ENCODE measurements around the gene MAN1C1. TPM values are rescaled to one million over a fixed set of nuclear protein-coding genes. Genes with fewer than 3 reads are reported as not detected.

MAN1C1 gene
- total and polyA plus RNA-seq, 4 donors = 2.8 to 32.2 (median 14.5) TPM

DNA sequence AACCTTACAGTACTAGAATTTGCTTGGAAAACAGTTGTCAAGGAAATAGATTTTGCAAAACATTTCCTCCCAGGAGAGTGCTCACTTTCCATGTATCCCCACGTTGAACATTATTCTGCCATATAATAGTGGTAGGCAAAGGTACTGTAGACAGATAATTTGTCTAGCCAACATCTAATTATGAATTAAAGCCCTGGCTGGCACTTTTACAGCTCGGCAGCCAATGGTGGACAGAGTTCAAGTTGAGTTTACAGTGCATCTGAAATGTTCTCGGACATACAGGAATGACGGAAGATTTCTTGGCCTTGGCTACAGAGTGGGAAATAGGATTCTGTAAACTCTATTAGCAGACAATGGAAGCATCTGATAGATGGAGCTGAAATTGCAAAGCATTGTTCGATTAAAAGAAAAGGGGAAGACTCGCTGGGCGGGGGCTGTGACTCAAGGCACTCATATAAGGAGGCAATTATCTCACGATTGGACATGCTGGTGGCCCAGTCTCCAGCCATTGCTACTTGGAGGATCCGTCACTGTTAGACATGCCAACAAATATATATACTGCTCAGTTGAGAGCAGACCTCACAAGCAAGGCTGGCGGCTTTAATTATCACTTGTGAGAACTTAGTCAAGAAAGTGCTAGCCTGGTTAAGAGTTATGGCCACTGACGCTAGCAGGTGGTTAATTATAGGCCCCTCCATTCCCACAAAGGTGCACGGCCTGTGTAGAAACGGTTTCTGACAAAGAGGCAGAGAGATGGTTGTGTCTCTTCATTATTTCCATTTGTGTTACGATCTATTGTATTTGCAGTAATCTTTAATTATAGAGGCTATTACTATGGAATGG, 48.0 kb downstream of the MAN1C1 start:
- Histone ChIP-seq H3K27ac (ENCODE audit: low read depth in 1 of 2, low read length in 2 of 2) (no peak overlapping the region), H3K4me1 (ENCODE audit: control insufficient read depth in 1 of 2, insufficient read depth in 2 of 2, low read length in 2 of 2) (peaks cover 0 to 4% of the 10 kb centered on the region in 2 donors), H3K27me3 (ENCODE audit: control insufficient read depth in 1 of 2, insufficient read depth in 2 of 2, low read length in 1 of 2) (no peaks in the 10 kb centered on the region), H3K36me3 (ENCODE audit: control insufficient read depth in 1 of 2, insufficient read depth in 2 of 2, low read length in 1 of 2) (no peaks in the 10 kb centered on the region), H3K9me3 (ENCODE audit: control insufficient read depth, low read length) (no peaks in the 10 kb centered on the region), H3K4me3 (ENCODE audit: low read length in 2 of 2) (no peak overlapping the region)
- no peak for ATAC-seq (ENCODE audit: low FRiP score)
- WGBS, 2 donors = 95 to 96% methylated on average over 14 of the region's 14 CpGs
- intact Hi-C loops (cut with DNase I) = no loop called here
- DNase-seq = no peak

GRCh38 chr1:25666460-25666859, 49.9 kb downstream of the MAN1C1 start:
- Histone ChIP-seq H3K4me3 (ENCODE audit: low read length in 2 of 2) (no peak overlapping the region), H3K27ac (ENCODE audit: low read depth in 1 of 2, low read length in 2 of 2) (no peak overlapping the region), H3K9me3 (ENCODE audit: control insufficient read depth, low read length) (no peaks in the 10 kb centered on the region), H3K4me1 (ENCODE audit: control insufficient read depth in 1 of 2, insufficient read depth in 2 of 2, low read length in 2 of 2) (peaks cover 0 to 4% of the 10 kb centered on the region in 2 donors), H3K36me3 (ENCODE audit: control insufficient read depth in 1 of 2, insufficient read depth in 2 of 2, low read length in 1 of 2) (no peaks in the 10 kb centered on the region), H3K27me3 (ENCODE audit: control insufficient read depth in 1 of 2, insufficient read depth in 2 of 2, low read length in 1 of 2) (no peaks in the 10 kb centered on the region)
- intact Hi-C loops (cut with DNase I) = no loop called here
- ATAC-seq (ENCODE audit: low FRiP score) (no peak), DNase-seq (peak in 1 of 2 donors; percentile 21)
- WGBS, 2 donors = 95% methylated on average over 5 of the region's 5 CpGs

GRCh38 chr1:25668931-25669573, 52.5 kb downstream of the MAN1C1 start:
- no peak overlapping the region for H3K27ac ChIP-seq (ENCODE audit: low read depth in 1 of 2, low read length in 2 of 2)
- ATAC-seq (ENCODE audit: low FRiP score) = no peak
- intact Hi-C loops (cut with DNase I) = no loop called here

GRCh38 chr1:25669781-25670567, 53.4 kb downstream of the MAN1C1 start:
- DNase-seq (peak in 1 of 2 donors; percentile 11), ATAC-seq (ENCODE audit: low FRiP score) (no peak)
- WGBS, 2 donors = 87 to 96% methylated on average over 4 of the region's 4 CpGs
- Histone ChIP-seq H3K9me3 (ENCODE audit: control insufficient read depth, low read length) (no peaks in the 10 kb centered on the region), H3K4me3 (ENCODE audit: low read length in 2 of 2) (no peak overlapping the region), H3K27ac (ENCODE audit: low read depth in 1 of 2, low read length in 2 of 2) (no peak overlapping the region), H3K27me3 (ENCODE audit: control insufficient read depth in 1 of 2, insufficient read depth in 2 of 2, low read length in 1 of 2) (no peaks in the 10 kb centered on the region), H3K36me3 (ENCODE audit: control insufficient read depth in 1 of 2, insufficient read depth in 2 of 2, low read length in 1 of 2) (no peaks in the 10 kb centered on the region), H3K4me1 (ENCODE audit: control insufficient read depth in 1 of 2, insufficient read depth in 2 of 2, low read length in 2 of 2) (peaks cover 0 to 4% of the 10 kb centered on the region in 2 donors)
- intact Hi-C loops (cut with DNase I) = no loop called here

More at GRCh38 chr1:25668931-25669573, 52.5 kb downstream of the MAN1C1 start:
- no peaks in the 10 kb centered on the region for H3K27me3 ChIP-seq (ENCODE audit: control insufficient read depth in 1 of 2, insufficient read depth in 2 of 2, low read length in 1 of 2)
- 96 to 97% methylated on average over 9 of the region's 9 CpGs for WGBS, 2 donors
- peaks cover 0 to 4% of the 10 kb centered on the region in 2 donors for H3K4me1 ChIP-seq (ENCODE audit: control insufficient read depth in 1 of 2, insufficient read depth in 2 of 2, low read length in 2 of 2)
- no peaks in the 10 kb centered on the region for H3K36me3 ChIP-seq (ENCODE audit: control insufficient read depth in 1 of 2, insufficient read depth in 2 of 2, low read length in 1 of 2)
- H3K4me3 ChIP-seq (ENCODE audit: low read length in 2 of 2) = no peak overlapping the region
- DNase-seq = no peak
- no peaks in the 10 kb centered on the region for H3K9me3 ChIP-seq (ENCODE audit: control insufficient read depth, low read length)

GRCh38 chr1:25671929-25672328, 55.3 kb downstream of the MAN1C1 start:
- Histone ChIP-seq H3K27ac (ENCODE audit: low read depth in 1 of 2, low read length in 2 of 2) (no peak overlapping the region), H3K27me3 (ENCODE audit: control insufficient read depth in 1 of 2, insufficient read depth in 2 of 2, low read length in 1 of 2) (no peaks in the 10 kb centered on the region), H3K4me3 (ENCODE audit: low read length in 2 of 2) (no peak overlapping the region), H3K36me3 (ENCODE audit: control insufficient read depth in 1 of 2, insufficient read depth in 2 of 2, low read length in 1 of 2) (no peaks in the 10 kb centered on the region), H3K9me3 (ENCODE audit: control insufficient read depth, low read length) (no peaks in the 10 kb centered on the region), H3K4me1 (ENCODE audit: control insufficient read depth in 1 of 2, insufficient read depth in 2 of 2, low read length in 2 of 2) (peaks cover 0 to 4% of the 10 kb centered on the region in 2 donors)
- DNase-seq (peak in 1 of 2 donors; percentile 16), ATAC-seq (ENCODE audit: low FRiP score) (no peak)
- intact Hi-C loops (cut with DNase I) = no loop called here
- WGBS, 2 donors = 90 to 91% methylated on average over 3 of the region's 3 CpGs

- 95 to 96% methylated on average over 13 of the region's 13 CpGs for WGBS, 2 donors
- ATAC-seq (ENCODE audit: low FRiP score) (no peak), DNase-seq (peak in 1 of 2 donors; percentile 61)
- Histone ChIP-seq H3K4me1 (ENCODE audit: control insufficient read depth in 1 of 2, insufficient read depth in 2 of 2, low read length in 2 of 2) (no peaks in the 10 kb centered on the region), H3K36me3 (ENCODE audit: control insufficient read depth in 1 of 2, insufficient read depth in 2 of 2, low read length in 1 of 2) (no peaks in the 10 kb centered on the region), H3K27ac (ENCODE audit: low read depth in 1 of 2, low read length in 2 of 2) (no peak overlapping the region), H3K27me3 (ENCODE audit: control insufficient read depth in 1 of 2, insufficient read depth in 2 of 2, low read length in 1 of 2) (no peaks in the 10 kb centered on the region), H3K4me3 (ENCODE audit: low read length in 2 of 2) (no peak overlapping the region), H3K9me3 (ENCODE audit: control insufficient read depth, low read length) (no peaks in the 10 kb centered on the region)
- intact Hi-C loops (cut with DNase I) = no loop called here
Measured at GRCh38 chr1:25672763-25673409, 56.3 kb downstream of the MAN1C1 start.

GRCh38 chr1:25673456-25673855, 56.9 kb downstream of the MAN1C1 start:
- Histone ChIP-seq H3K27me3 (ENCODE audit: control insufficient read depth in 1 of 2, insufficient read depth in 2 of 2, low read length in 1 of 2) (no peaks in the 10 kb centered on the region), H3K4me1 (ENCODE audit: control insufficient read depth in 1 of 2, insufficient read depth in 2 of 2, low read length in 2 of 2) (no peaks in the 10 kb centered on the region), H3K27ac (ENCODE audit: low read depth in 1 of 2, low read length in 2 of 2) (no peak overlapping the region), H3K4me3 (ENCODE audit: low read length in 2 of 2) (no peak overlapping the region), H3K9me3 (ENCODE audit: control insufficient read depth, low read length) (no peaks in the 10 kb centered on the region), H3K36me3 (ENCODE audit: control insufficient read depth in 1 of 2, insufficient read depth in 2 of 2, low read length in 1 of 2) (no peaks in the 10 kb centered on the region)
- ATAC-seq (ENCODE audit: low FRiP score) = no peak
- intact Hi-C loops (cut with DNase I) = no loop called here
- WGBS, 2 donors = 94% methylated on average over 3 of the region's 3 CpGs
- DNase-seq = no peak

All from aorta (tissue), 5 donors.